H1 (cell line): ENCODE measurements around the gene C6orf62. TPM values are rescaled to one million over a fixed set of nuclear protein-coding genes. Genes with fewer than 3 reads are reported as not detected.

ENCODE experiments used
- CTCF ChIA-PET: fragments of 300-600 bp; sonication (Branson Sonifier 250); formaldehyde crosslinking; loops from one replicate; lab custom pipeline; 2021; ENCODE audit not compliant: partially characterized antibody; lab: Charles Lee
- POLR2A ChIA-PET: fragments of 300-600 bp; sonication (Branson Sonifier 250); formaldehyde crosslinking; loops from one replicate; lab custom pipeline; 2021; ENCODE audit warnings: inconsistent platforms; ENCODE audit not compliant: partially characterized antibody; lab: Charles Lee
- DNase-seq, 2 experiments: peaks; one replicate each; pipeline versions ENCODE4 v3.0.0 to v3.0.0-alpha.2; 2010 to 2022; ENCODE audit warnings: low spot score in 2 of 2, low read depth in 1 of 2, mixed read lengths in 1 of 2
- FAIRE-seq: peaks from 2 replicates; lab custom pipeline; 2011; peaks lifted over from hg19 to GRCh38; lab: Jason Lieb, UNC
- H2AFZ ChIP-seq: 2 replicates; pipeline ENCODE4 v1.8.1; 2012; ENCODE audit warnings: low read length, inconsistent platforms
- H2AK5ac ChIP-seq: 2 replicates; pipeline ENCODE4 v1.6.1; 2013; ENCODE audit warnings: low read depth, low read length
- H2BK120ac ChIP-seq: replicated peaks from 2 replicates; pipeline ENCODE3; 2013; ENCODE audit warnings: low read depth, low read length, inconsistent platforms
- H2BK12ac ChIP-seq: 2 replicates; pipeline ENCODE4 v1.6.1; 2013; ENCODE audit warnings: low read depth, low read length
- H2BK15ac ChIP-seq: 2 replicates; pipeline ENCODE4 v1.6.1; 2013; ENCODE audit warnings: low read length
- H2BK20ac ChIP-seq: 2 replicates; pipeline ENCODE4 v1.6.1; 2013; ENCODE audit warnings: low read length
- H2BK5ac ChIP-seq: 2 replicates; pipeline ENCODE4 v1.6.1; 2013; ENCODE audit warnings: low read depth, low read length
- H3K14ac ChIP-seq: 2 replicates; pipeline ENCODE4 v1.6.1; 2013; ENCODE audit warnings: inconsistent platforms; ENCODE audit not compliant: insufficient read length
- H3K18ac ChIP-seq: 2 replicates; pipeline ENCODE4 v1.6.1; 2013; ENCODE audit warnings: low read length; ENCODE audit errors: extremely low read depth
- H3K23ac ChIP-seq: 2 replicates; pipeline ENCODE4 v1.6.1; 2013; ENCODE audit warnings: inconsistent platforms; ENCODE audit not compliant: insufficient read length
- H3K23me2 ChIP-seq: 2 replicates; pipeline ENCODE4 v1.6.1; 2013; ENCODE audit warnings: low read depth, low read length
- H3K27ac ChIP-seq: 2 replicates; pipeline ENCODE4 v1.6.1; 2011; ENCODE audit warnings: low read depth, low read length, inconsistent platforms
- H3K27me3 ChIP-seq, 4 experiments: replicated peaks in 1 of 4; 1 replicate in 1 of 4; 2 replicates in 3 of 4; pipeline versions ENCODE4 v1.6.1 to v1.8.1; 2011 to 2013; ENCODE audit warnings: low read length in 3 of 4, mild to moderate bottlenecking in 3 of 4, inconsistent platforms in 2 of 4, mixed read lengths in 2 of 4, moderate library complexity in 1 of 4; ENCODE audit not compliant: control insufficient read depth in 3 of 4, insufficient read depth in 3 of 4; ENCODE audit errors: extremely low read depth in 1 of 4
- H3K36me3 ChIP-seq, 4 experiments: 2 replicates each; pipeline versions ENCODE4 v1.6.1 to v1.8.1; 2011 to 2013; ENCODE audit warnings: mild to moderate bottlenecking in 4 of 4, low read length in 3 of 4, moderate library complexity in 2 of 4, control low read depth in 1 of 4, inconsistent platforms in 1 of 4; ENCODE audit not compliant: insufficient read depth in 4 of 4, control insufficient read depth in 2 of 4
- H3K4ac ChIP-seq: replicated peaks from 2 replicates; pipeline ENCODE3; 2013; ENCODE audit warnings: low read length, low read depth, mixed read lengths, inconsistent platforms; ENCODE audit not compliant: insufficient read length
- H3K4me1 ChIP-seq, 4 experiments: replicated peaks in 1 of 4; 1 replicate in 1 of 4; 2 replicates in 3 of 4; pipeline versions ENCODE4 v1.6.1 to v1.8.1; 2011 to 2013; ENCODE audit warnings: low read length in 3 of 4, inconsistent platforms in 2 of 4, mixed read lengths in 1 of 4; ENCODE audit not compliant: insufficient read depth in 4 of 4, control insufficient read depth in 3 of 4
- H3K4me2 ChIP-seq, 2 experiments: 2 replicates each; pipeline versions ENCODE4 v1.6.1 to v1.8.1; 2011 to 2013; ENCODE audit warnings: low read depth in 2 of 2, low read length in 2 of 2, control low read depth in 1 of 2, inconsistent platforms in 1 of 2, mild to moderate bottlenecking in 1 of 2; ENCODE audit not compliant: insufficient read depth in 1 of 2
- H3K4me3 ChIP-seq, 4 experiments: fragments of 200-600, 300-600 bp in 1 of 4; sonication (generic), shearing (Covaris generic), sonication (Bioruptor Twin) in 1 of 4; 2 replicates each; pipeline versions ENCODE4 v1.5.1 to v1.8.1; 2011 to 2016; ENCODE audit warnings: low read length in 4 of 4, low read depth in 3 of 4, control low read depth in 2 of 4, inconsistent platforms in 2 of 4, mild to moderate bottlenecking in 2 of 4, mixed read lengths in 1 of 4, moderate library complexity in 1 of 4; ENCODE audit not compliant: insufficient read depth in 2 of 4; ENCODE audit errors: extremely low read depth in 1 of 4
- H3K56ac ChIP-seq: replicated peaks from 2 replicates; pipeline ENCODE3; 2013; ENCODE audit warnings: low read depth, mild to moderate bottlenecking, mixed read lengths, low read length, inconsistent platforms; ENCODE audit not compliant: insufficient read length
- H3K79me1 ChIP-seq: 2 replicates; pipeline ENCODE4 v1.6.1; 2013; ENCODE audit warnings: low read depth, low read length, control low read depth
- H3K79me2 ChIP-seq, 2 experiments: 2 replicates each; pipeline versions ENCODE4 v1.6.1 to v1.8.1; 2012 to 2013; ENCODE audit warnings: low read length in 2 of 2, mild to moderate bottlenecking in 2 of 2, inconsistent platforms in 1 of 2; ENCODE audit not compliant: insufficient read depth in 2 of 2, control insufficient read depth in 1 of 2
- H3K9ac ChIP-seq, 4 experiments: replicated peaks in 1 of 4; 1 replicate in 1 of 4; 2 replicates in 3 of 4; pipeline versions ENCODE4 v1.6.1 to v1.8.1; 2011 to 2013; ENCODE audit warnings: low read depth in 3 of 4, low read length in 3 of 4, control low read depth in 2 of 4, mild to moderate bottlenecking in 2 of 4, moderate library complexity in 2 of 4, inconsistent platforms in 1 of 4; ENCODE audit errors: extremely low read depth in 1 of 4
- H3K9me3 ChIP-seq, 2 experiments: 2 replicates each; pipeline versions ENCODE4 v1.6.1 to v1.8.1; 2012 to 2013; ENCODE audit warnings: mild to moderate bottlenecking in 2 of 2, moderate library complexity in 2 of 2, control low read depth in 1 of 2, inconsistent platforms in 1 of 2, low read depth in 1 of 2, low read length in 1 of 2, mixed read lengths in 1 of 2; ENCODE audit not compliant: insufficient read depth in 2 of 2
- H4K20me1 ChIP-seq, 2 experiments: replicated peaks in 1 of 2; 2 replicates each; pipeline versions ENCODE3 to v1.8.1; 2011 to 2013; ENCODE audit warnings: inconsistent platforms in 2 of 2, low read length in 2 of 2, mild to moderate bottlenecking in 1 of 2; ENCODE audit not compliant: insufficient read depth in 2 of 2, control insufficient read depth in 1 of 2
- H4K5ac ChIP-seq: 2 replicates; pipeline ENCODE4 v1.6.1; 2013; ENCODE audit warnings: low read length, low read depth, mixed read lengths, inconsistent platforms; ENCODE audit not compliant: insufficient read length
- H4K8ac ChIP-seq: 2 replicates; pipeline ENCODE4 v1.8.0; 2013; ENCODE audit warnings: mild to moderate bottlenecking, moderate library complexity, low read length, inconsistent platforms; ENCODE audit not compliant: insufficient read depth; ENCODE audit errors: extremely low read depth
- H4K91ac ChIP-seq: replicated peaks from 2 replicates; pipeline ENCODE3; 2013; ENCODE audit warnings: low read length, mixed read lengths, inconsistent platforms; ENCODE audit not compliant: insufficient read length
- BCL11A ChIP-seq, 2 experiments: IDR thresholded peaks; one replicate each; pipeline ENCODE4 v1.6.1; 2011; ENCODE audit warnings: low read depth in 2 of 2, low read length in 2 of 2, mild to moderate bottlenecking in 2 of 2
- CHD2 ChIP-seq: IDR thresholded peaks from 2 replicates; pipeline ENCODE4 v1.6.1; 2012; ENCODE audit warnings: low read length, improper control_type of control experiment
- CREB1 ChIP-seq: IDR thresholded peaks from 2 replicates; pipeline ENCODE4 v1.6.1; 2012; ENCODE audit warnings: inconsistent platforms
- GTF2F1 ChIP-seq: IDR thresholded peaks from 2 replicates; pipeline ENCODE4 v1.6.1; 2012; ENCODE audit warnings: low read depth, low read length, improper control_type of control experiment, borderline replicate concordance
- JUN ChIP-seq: IDR thresholded peaks from 2 replicates; pipeline ENCODE4 v1.6.1; 2011; ENCODE audit warnings: low read depth, mild to moderate bottlenecking, improper control_type of control experiment, low read length
- KDM5A ChIP-seq: fragments of 200-600 bp; IDR thresholded peaks from 2 replicates; pipeline ENCODE4 v1.7.1; 2012; ENCODE audit warnings: mild to moderate bottlenecking, low read length, inconsistent platforms, mixed read lengths
- NANOG ChIP-seq: IDR thresholded peaks from 2 replicates; pipeline ENCODE4 v1.6.1; 2011; ENCODE audit warnings: low read length, low read depth, mild to moderate bottlenecking, inconsistent platforms; ENCODE audit not compliant: insufficient read depth, poor library complexity, severe bottlenecking
- SIN3A ChIP-seq, 2 experiments: IDR thresholded peaks in 1 of 2; conservative IDR thresholded peaks in 1 of 2; 2 replicates each; pipeline ENCODE4 v1.6.1; 2011 to 2012; ENCODE audit warnings: low read length in 2 of 2, improper control_type of control experiment in 1 of 2, low read depth in 1 of 2, mild to moderate bottlenecking in 1 of 2
- SIX5 ChIP-seq: IDR thresholded peaks from 2 replicates; pipeline ENCODE4 v1.6.1; 2011; ENCODE audit warnings: mild to moderate bottlenecking, low read depth, low read length
- SP1 ChIP-seq: IDR thresholded peaks from 2 replicates; pipeline ENCODE4 v1.6.1; 2011; ENCODE audit warnings: low read depth, low read length
- TEAD4 ChIP-seq: IDR thresholded peaks from 2 replicates; pipeline ENCODE4 v1.6.1; 2012; ENCODE audit warnings: low read depth, low read length, inconsistent platforms, mixed read lengths
- YY1 ChIP-seq: IDR thresholded peaks from 2 replicates; pipeline ENCODE4 v1.6.1; 2011; ENCODE audit warnings: low read depth, mild to moderate bottlenecking, low read length
- WGBS, 2 experiments: shearing (Covaris generic) in 1 of 2; methylation state at CpG; one replicate each; pipeline versions ENCODE4 v1.1.6 to v1.1.7; 2013 to 2015; ENCODE audit warnings: low lambda C conversion rate in 2 of 2, mixed read lengths in 2 of 2, inconsistent platforms in 1 of 2, low coverage in 1 of 2, missing lambda C conversion rate in 1 of 2; ENCODE audit not compliant: insufficient replicate concordance in 2 of 2, insufficient coverage in 1 of 2, insufficient read length in 1 of 2; ENCODE audit errors: extremely low coverage in 1 of 2, missing lambda C conversion rate in 1 of 2; 5-methylcytosine and 5-hydroxymethylcytosine counted together
- polyA plus RNA-seq, 7 experiments: library from polyadenylated mRNA; depleted of rRNA in 3 of 7; stranded (reverse) in 5 of 7; unstranded in 2 of 7; fragments of >200 nt in 5 of 7; fragments of 200-250 nt in 2 of 7; gene quantifications; 1 replicate in 5 of 7; 2 replicates in 1 of 7; 4 replicates in 1 of 7; pipeline versions ENCODE4 v1.2.1 to v1.2.3, GENCODE V29; 2011 to 2013; ENCODE audit warnings: missing spikeins in 2 of 7, mixed read lengths in 2 of 7
- total RNA-seq: library from RNA; stranded (reverse); fragmentation: NEBNext Ultra II Directional; extraction: Animal tissue kit (Norgen Biotek cat#: 25700); gene quantifications from 2 replicates; pipeline ENCODE4 v1.2.1, GENCODE V29; 2021
- TF ChIP-seq, protein P1 (sequence below): IDR thresholded peaks from 2 replicates; pipeline ENCODE4 v1.6.1; 2011; ENCODE audit warnings: low read depth, mild to moderate bottlenecking, low read length; ENCODE audit not compliant: insufficient read depth

C6orf62 gene
- total and polyA plus RNA-seq, 2 of the 8 experiments (the other 6 are each of a cell fraction or from before 2014, with no cell fraction given): 25.6 to 101 TPM

DNA sequence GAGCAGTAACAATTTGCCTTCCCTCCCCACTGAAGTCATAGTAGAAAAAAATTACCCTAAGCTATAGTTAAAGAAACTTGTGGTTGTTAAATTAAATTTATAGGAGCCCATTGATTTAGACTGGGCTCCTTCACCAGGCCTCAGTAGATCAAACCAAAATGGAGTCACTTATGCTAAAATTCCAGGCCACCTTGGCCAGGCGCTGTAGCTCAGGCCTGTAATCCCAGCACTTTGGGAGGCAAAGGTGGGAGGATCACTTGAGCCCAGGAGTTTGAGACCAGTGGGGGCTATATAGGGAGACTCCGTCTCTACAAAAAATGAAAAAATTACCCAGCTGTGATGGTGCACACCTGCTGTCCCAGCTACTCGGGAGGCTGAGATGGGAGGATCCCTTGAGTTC is 40.8 kb upstream of the C6orf62 start:
- H4K8ac ChIP-seq: no peak overlapping the region
- no peak for DNase-seq
- H3K4me1 ChIP-seq: no peaks in the 10 kb centered on the region
- no peak overlapping the region for H2BK5ac ChIP-seq
- no peaks in the 10 kb centered on the region for H3K9me3 ChIP-seq
- TF ChIP-seq TEAD4 (no peak), NANOG (no peak), SP1 (no peak), SIX5 (no peak), KDM5A (no peak), JUN (no peak), CHD2 (no peak), GTF2F1 (no peak), CREB1 (no peak), YY1 (no peak), BCL11A (IDR thresholded peaks at IDR 0.05; ENCODE audit: low read depth in 2 of 2, low read length in 2 of 2) (no peak), SIN3A (conservative IDR thresholded peaks at IDR 0.05 in 1 of 2, IDR thresholded peaks at IDR 0.05 in 1 of 2; ENCODE audit: low read depth in 1 of 2, low read length in 2 of 2) (no peak)
- TF ChIP-seq, protein P1, sequence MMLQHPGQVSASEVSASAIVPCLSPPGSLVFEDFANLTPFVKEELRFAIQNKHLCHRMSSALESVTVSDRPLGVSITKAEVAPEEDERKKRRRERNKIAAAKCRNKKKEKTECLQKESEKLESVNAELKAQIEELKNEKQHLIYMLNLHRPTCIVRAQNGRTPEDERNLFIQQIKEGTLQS: no peak
- H3K4me3 ChIP-seq: no peak overlapping the region
- no peaks in the 10 kb centered on the region for H3K27me3 ChIP-seq
- no peak overlapping the region for H2AK5ac ChIP-seq
- H3K36me3 ChIP-seq: no peaks in the 10 kb centered on the region
- no peak overlapping the region for H2BK120ac ChIP-seq
- H3K9ac ChIP-seq: no peak overlapping the region
- no peak overlapping the region for H2BK20ac ChIP-seq
- H3K23ac ChIP-seq: no peak overlapping the region
- FAIRE-seq: no peak
- ChIA-PET CTCF (interaction anchor here (1.0 to 1.8 kb wide), 4 partner anchors 12 to 43 kb away, joined by 3 to 5 read pairs (median 4); no protein-coding TSS in a partner anchor), POLR2A (interaction anchor here (0.7 kb wide), 1 partner anchor 15 kb away, joined by 4 read pairs; no protein-coding TSS in a partner anchor)
- no peaks in the 10 kb centered on the region for H3K79me2 ChIP-seq
- H3K56ac ChIP-seq: no peak overlapping the region
- H3K23me2 ChIP-seq: no peaks in the 10 kb centered on the region
- no peak overlapping the region for H4K91ac ChIP-seq
- H4K20me1 ChIP-seq: no peaks in the 10 kb centered on the region
- no peak overlapping the region for H3K18ac ChIP-seq
- no peak overlapping the region for H2BK12ac ChIP-seq
- H2BK15ac ChIP-seq: no peak overlapping the region
- H3K79me1 ChIP-seq: no peaks in the 10 kb centered on the region
- no peak overlapping the region for H3K4ac ChIP-seq
- H3K14ac ChIP-seq: no peak overlapping the region
- WGBS, 2 experiments: 94% methylated on average over 3 of the region's 3 CpGs; no CpG with 5 or more reads in 1 of the 2 experiments
- no peak overlapping the region for H4K5ac ChIP-seq
- no peak overlapping the region for H3K4me2 ChIP-seq
- H3K27ac ChIP-seq: no peak overlapping the region
- H2AFZ ChIP-seq: no peak overlapping the region
